ENCODE data around the gene CUL9. TPM values are rescaled to one million over a fixed set of nuclear protein-coding genes. Genes with fewer than 3 reads are reported as not detected.

The CUL9 gene
- polyA plus RNA-seq, 1 donor, result 20.2 TPM

DNA sequence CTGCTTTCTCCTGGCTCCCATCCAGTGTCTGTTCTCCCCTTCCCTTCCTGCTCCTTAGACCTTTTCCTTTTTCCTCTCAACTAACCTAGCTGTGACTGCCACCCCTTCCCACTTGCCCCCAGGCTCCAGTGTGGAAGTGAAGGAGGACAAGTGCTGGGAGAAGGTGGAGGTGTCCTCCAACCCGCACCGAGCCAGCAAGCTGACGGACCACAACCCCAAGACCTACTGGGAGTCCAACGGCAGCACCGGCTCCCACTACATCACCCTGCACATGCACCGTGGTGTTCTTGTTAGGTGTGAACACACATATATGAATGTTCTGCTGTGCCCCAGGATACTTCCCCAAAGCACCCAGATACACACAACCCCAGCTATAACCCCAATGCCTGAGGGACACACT lies 18.5 kb downstream of the CUL9 start:
- DNase-seq, result no peak

DNA sequence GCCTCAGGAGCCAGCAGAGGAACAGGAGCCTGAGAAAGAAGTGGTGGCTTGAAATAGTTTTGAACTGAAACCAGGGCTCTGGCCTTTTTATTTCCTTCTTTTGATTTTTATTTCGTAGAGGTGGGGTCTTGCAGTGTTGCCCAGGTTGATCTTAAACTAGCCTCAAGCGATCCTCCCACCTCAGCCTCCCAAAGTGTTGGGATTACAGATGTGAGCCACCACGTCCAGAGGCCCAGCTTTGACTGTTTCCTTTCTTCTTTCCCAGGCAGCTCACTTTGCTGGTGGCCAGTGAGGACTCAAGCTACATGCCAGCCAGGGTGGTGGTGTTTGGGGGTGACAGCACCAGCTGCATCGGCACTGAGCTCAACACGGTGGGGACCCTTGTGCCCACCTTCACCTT lies 20.5 kb downstream of the CUL9 start:
- DNase-seq, result no peak

GRCh38 chr6:43203029-43203717 lies 21.2 kb downstream of the CUL9 start:
- DNase-seq, result no peak

GRCh38 chr6:43203718-43204095 lies 21.7 kb downstream of the CUL9 start:
- no peak for DNase-seq

DNA sequence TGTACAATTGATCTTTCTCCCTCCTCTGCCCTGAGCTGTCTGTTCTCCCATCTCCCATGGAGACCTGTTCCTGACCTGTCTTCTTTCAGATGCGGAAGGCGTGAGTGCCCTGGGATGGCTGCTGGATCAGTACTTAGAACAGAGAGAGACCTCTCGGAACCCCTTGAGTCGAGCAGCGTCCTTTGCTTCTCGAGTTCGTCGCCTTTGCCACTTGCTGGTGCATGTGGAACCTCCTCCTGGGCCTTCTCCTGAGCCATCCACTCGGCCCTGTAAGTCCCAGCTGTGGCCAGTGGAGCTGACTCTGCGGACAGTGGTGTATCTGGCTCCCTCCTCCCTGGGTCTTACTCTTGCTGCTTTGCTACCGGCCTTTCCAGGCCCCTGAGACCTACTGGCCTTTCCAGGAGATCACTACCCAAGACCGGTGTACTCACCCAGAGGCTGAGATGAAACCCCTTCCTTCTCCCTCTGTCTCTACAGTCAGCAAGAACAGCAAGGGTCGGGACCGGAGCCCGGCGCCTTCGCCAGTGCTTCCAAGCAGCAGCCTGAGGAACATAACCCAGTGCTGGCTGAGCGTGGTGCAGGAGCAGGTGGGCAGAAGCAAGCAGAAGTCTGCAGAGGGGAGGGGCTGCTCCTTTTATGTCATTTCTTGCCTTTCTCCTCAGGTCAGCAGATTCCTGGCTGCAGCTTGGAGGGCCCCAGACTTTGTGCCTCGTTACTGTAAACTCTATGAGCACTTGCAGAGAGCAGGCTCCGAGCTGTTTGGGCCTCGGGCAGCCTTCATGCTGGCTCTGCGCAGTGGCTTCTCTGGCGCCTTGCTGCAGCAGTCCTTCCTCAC lies 22.5 kb downstream of the CUL9 start:
- DNase-seq, result no peak

- DNase-seq, result no peak
Observed at GRCh38 chr6:43205849-43206248, 23.9 kb downstream of the CUL9 start.

DNA sequence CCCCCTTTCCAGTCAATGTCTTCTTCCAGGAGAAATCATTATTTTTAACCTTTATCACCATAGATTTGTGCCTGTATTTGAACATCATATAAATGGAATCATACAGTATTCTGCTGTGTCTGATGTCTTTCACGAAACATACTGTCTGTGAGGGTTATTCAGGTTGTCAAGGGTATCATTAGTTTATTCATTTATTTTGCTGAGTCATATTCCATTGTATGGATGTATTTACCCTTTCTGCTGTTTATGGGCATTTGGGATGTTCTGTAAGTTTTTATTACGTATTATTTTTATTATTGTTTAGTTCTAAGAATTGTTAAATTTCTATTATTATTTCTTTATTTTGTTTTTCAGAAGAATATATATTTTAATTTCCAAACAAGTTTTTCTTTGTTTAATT lies 25.3 kb downstream of the CUL9 start:
- no peak for DNase-seq

DNA sequence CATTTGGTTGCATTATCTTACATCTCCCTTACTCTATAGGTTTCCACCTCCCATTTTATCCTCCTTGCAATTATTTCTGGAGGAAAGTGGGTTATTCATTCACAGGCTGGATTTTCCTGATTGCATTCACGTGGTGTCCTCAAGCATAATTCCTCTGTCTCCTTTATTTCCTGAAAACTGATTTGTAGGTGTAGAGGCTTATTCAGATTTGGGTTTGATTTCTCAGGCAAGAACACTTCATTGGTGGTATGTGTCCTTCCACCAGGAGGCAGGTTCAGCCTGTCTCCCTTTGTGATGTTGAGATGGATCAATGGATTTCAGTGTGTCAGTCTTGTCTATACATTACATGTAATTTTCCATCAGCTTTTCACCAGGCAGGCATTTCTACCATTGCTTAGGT lies 30.0 kb downstream of the CUL9 start:
- DNase-seq, result no peak

DNA sequence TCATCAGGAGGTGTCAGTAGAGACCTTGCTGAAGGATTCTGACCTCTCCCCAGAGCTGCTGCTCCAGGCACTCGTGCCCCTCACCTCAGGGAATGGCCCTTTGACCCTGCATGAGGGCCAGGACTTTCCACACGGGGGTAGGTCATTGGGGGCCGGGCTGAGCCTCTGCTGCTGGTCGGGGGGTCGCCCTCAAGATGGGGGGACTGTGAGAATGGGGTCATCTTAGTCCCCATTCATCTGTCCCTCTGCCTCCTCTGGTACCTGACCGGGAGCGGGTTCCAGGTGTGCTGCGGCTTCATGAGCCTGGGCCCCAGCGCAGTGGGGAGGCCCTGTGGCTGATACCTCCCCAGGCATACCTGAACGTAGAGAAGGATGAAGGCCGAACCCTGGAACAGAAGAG lies 31.4 kb downstream of the CUL9 start:
- no peak for DNase-seq

- no peak for DNase-seq
Observed at GRCh38 chr6:43215066-43215465, 33.1 kb downstream of the CUL9 start.

GRCh38 chr6:43216200-43216599 lies 34.2 kb downstream of the CUL9 start:
- DNase-seq, result no peak

- DNase-seq, result no peak
Observed at GRCh38 chr6:43217351-43217750, 35.4 kb downstream of the CUL9 start.

DNA sequence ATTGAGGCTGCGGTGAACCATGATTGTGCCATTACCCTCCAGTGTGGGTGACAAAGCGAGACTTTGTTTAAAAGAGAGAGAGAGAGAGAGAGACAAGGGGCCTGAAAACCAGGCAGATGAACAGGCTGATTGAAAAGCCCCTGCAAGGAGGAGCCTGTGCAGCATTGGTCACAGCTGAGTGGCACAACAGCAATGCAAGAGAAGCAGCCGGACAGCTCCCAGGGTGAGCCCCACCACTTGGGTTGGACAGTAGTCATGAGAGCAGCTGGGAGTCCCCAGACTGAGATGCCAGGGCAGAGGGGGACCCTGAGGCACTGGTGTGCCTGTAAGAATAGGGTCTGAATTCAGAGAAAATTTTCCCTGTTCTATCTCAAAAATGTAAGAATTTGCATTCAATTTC lies 37.1 kb downstream of the CUL9 start:
- DNase-seq, result no peak

GRCh38 chr6:43219814-43220213 lies 37.8 kb downstream of the CUL9 start:
- DNase-seq, result no peak

DNA sequence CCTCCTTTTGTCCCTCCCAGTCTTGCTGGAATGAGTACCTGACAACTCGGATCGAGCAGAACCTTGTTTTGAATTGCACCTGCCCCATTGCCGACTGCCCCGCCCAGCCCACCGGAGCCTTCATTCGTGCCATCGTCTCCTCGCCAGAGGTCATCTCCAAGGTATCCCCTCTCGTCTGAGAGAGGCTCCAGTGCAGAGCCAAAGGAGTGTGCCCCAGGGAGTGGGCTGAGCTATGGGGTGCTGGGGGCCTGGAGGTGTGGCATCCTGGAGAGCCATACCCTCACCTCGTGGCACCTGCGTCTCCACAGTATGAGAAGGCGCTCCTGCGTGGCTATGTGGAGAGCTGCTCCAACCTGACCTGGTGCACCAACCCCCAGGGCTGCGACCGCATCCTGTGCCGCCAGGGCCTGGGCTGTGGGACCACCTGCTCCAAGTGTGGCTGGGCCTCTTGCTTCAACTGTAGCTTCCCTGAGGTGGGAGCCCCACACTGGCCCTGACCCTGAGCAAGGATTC lies 38.5 kb downstream of the CUL9 start:
- no peak for DNase-seq

GRCh38 chr6:43221046-43221972 lies 39.3 kb downstream of the CUL9 start:
- no peak for DNase-seq

DNA sequence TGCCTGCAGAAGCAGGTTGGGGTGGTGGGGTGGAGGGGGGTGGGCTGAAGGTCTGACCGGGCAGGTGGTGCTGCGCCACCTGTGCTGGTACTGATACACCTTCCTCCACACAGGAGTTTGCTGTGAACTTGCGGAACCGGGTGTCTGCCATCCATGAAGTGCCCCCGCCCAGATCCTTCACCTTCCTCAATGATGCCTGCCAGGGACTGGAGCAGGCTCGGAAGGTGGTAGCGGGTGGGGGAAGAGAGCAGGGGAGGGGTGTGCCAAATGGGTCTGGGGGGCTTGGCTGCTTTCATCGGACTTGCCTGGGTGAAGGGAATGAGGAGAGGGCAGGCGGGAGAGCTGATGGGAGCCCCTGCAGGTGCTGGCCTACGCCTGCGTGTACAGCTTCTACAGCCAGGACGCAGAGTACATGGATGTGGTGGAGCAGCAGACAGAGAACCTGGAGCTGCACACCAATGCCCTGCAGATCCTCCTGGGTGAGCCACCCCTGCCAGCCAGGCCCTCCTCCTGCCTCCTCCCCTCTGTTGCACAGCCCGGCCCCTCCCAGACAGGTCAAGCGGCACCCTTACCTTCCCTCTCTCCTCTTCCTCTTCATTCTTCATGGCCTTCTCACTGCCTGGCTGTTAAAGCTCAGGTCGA lies 40.5 kb downstream of the CUL9 start:
- no peak for DNase-seq

- DNase-seq, result no peak
Observed at GRCh38 chr6:43223175-43223574, 41.2 kb downstream of the CUL9 start.

- DNase-seq, result no peak
Observed at GRCh38 chr6:43226192-43226851, 44.3 kb downstream of the CUL9 start.

- peak; percentile 88 for DNase-seq
Observed at GRCh38 chr6:43228951-43229802, 47.2 kb downstream of the CUL9 start, which contains the start of gene DNPH1. DNPH1 (minus strand) TSS chr6:43229481; CDS start chr6:43229456, 25 bp downstream.

Measured in hindlimb muscle (tissue), 1 donor.